Fibroblast of the aortic adventitia (primary cell): ENCODE data around the gene DNAH6. TPM values are rescaled to one million over a fixed set of nuclear protein-coding genes. Genes with fewer than 3 reads are reported as not detected.

Experiments
- DNase-seq: peaks from one replicate; pipeline ENCODE4 v3.0.0-alpha.2; 2010; ENCODE audit warnings: low read depth
- H3K4me3 ChIP-seq: 2 replicates; pipeline ENCODE4 v1.5.1; 2011; ENCODE audit warnings: low read depth, mild to moderate bottlenecking, control low read depth, low read length, moderate library complexity
- total RNA-seq: library from RNA; depleted of rRNA; stranded (reverse); fragments of >200 nt; gene quantifications from 2 replicates; pipeline ENCODE4 v1.2.3, GENCODE V29; 2012; ENCODE audit warnings: low replicate concordance
- TF ChIP-seq, protein P1 (sequence below): IDR thresholded peaks from 2 replicates; pipeline ENCODE4 v1.5.1; 2011; ENCODE audit warnings: mild to moderate bottlenecking, low read length, control low read depth, inconsistent platforms; ENCODE audit not compliant: insufficient read depth

The DNAH6 gene
- total RNA-seq, 1 donor = under 0.01 TPM

- no peak overlapping the region for H3K4me3 ChIP-seq
- TF ChIP-seq, protein P1, sequence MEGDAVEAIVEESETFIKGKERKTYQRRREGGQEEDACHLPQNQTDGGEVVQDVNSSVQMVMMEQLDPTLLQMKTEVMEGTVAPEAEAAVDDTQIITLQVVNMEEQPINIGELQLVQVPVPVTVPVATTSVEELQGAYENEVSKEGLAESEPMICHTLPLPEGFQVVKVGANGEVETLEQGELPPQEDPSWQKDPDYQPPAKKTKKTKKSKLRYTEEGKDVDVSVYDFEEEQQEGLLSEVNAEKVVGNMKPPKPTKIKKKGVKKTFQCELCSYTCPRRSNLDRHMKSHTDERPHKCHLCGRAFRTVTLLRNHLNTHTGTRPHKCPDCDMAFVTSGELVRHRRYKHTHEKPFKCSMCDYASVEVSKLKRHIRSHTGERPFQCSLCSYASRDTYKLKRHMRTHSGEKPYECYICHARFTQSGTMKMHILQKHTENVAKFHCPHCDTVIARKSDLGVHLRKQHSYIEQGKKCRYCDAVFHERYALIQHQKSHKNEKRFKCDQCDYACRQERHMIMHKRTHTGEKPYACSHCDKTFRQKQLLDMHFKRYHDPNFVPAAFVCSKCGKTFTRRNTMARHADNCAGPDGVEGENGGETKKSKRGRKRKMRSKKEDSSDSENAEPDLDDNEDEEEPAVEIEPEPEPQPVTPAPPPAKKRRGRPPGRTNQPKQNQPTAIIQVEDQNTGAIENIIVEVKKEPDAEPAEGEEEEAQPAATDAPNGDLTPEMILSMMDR = no peak
- DNase-seq = no peak
Measured at GRCh38 chr2:84716564-84716963, 200.3 kb downstream of the DNAH6 start.

GRCh38 chr2:84717302-84717701 is 201.0 kb downstream of the DNAH6 start:
- DNase-seq = no peak
- no peak overlapping the region for H3K4me3 ChIP-seq
- TF ChIP-seq, protein P1 = no peak

- TF ChIP-seq, protein P1 = no peak
- DNase-seq = no peak
- H3K4me3 ChIP-seq = no peak overlapping the region
Measured at GRCh38 chr2:84719434-84719833, 203.1 kb downstream of the DNAH6 start.

- TF ChIP-seq, protein P1 = no peak
- DNase-seq = no peak
- no peak overlapping the region for H3K4me3 ChIP-seq
Measured at GRCh38 chr2:84723831-84724230, 207.5 kb downstream of the DNAH6 start.

GRCh38 chr2:84725717-84726116 is 209.4 kb downstream of the DNAH6 start:
- DNase-seq = no peak
- H3K4me3 ChIP-seq = no peak overlapping the region
- TF ChIP-seq, protein P1 = no peak

GRCh38 chr2:84727315-84727714 is 211.0 kb downstream of the DNAH6 start:
- TF ChIP-seq, protein P1 = no peak
- DNase-seq = no peak
- no peak overlapping the region for H3K4me3 ChIP-seq

- no peak for DNase-seq
- TF ChIP-seq, protein P1 = no peak
- H3K4me3 ChIP-seq = no peak overlapping the region
Measured at GRCh38 chr2:84729224-84729623, 212.9 kb downstream of the DNAH6 start.
